Psoas muscle (tissue), 8 donors: ENCODE results near the gene BTBD9. TPM values are rescaled to one million over a fixed set of nuclear protein-coding genes. Genes with fewer than 3 reads are reported as not detected.

Experiments used
- ATAC-seq, 4 donors: fragments of 200-7000 bp; cut with Tn5 transposase; one replicate each; pipeline ENCODE4 v1.9.1; 2020; ENCODE audit warnings: moderate library complexity in 3 of 4, mild to moderate bottlenecking in 2 of 4
- DNase-seq, 2 donors: peaks; one replicate each; pipeline ENCODE4 v3.0.0-alpha.2; 2020
- H3K27ac ChIP-seq: fragments of 200-600 bp; one replicate; pipeline ENCODE4 v1.8.0; 2022
- H3K27me3 ChIP-seq, 3 donors: fragments of 200-600 bp in 1 of 3; one replicate each; pipeline versions ENCODE4 v1.6.1 to v1.8.0; 2013 to 2022; ENCODE audit warnings: low read length in 2 of 3, mild to moderate bottlenecking in 2 of 3, moderate library complexity in 1 of 3; ENCODE audit not compliant: insufficient read depth in 3 of 3
- H3K36me3 ChIP-seq, 2 donors: fragments of 200-600 bp in 1 of 2; one replicate each; pipeline versions ENCODE4 v1.6.1 to v1.8.0; 2013 to 2022; ENCODE audit warnings: low read depth in 1 of 2, mild to moderate bottlenecking in 1 of 2, moderate library complexity in 1 of 2; ENCODE audit not compliant: insufficient read depth in 1 of 2
- H3K4me1 ChIP-seq: fragments of 200-600 bp; one replicate; pipeline ENCODE4 v1.8.0; 2022
- H3K4me3 ChIP-seq: fragments of 200-600 bp; one replicate; pipeline ENCODE4 v1.8.0; 2022; ENCODE audit warnings: mild to moderate bottlenecking
- H3K9me3 ChIP-seq: fragments of 200-600 bp; one replicate; pipeline ENCODE4 v1.8.0; 2022
- CTCF ChIP-seq: fragments of 200-600 bp; IDR thresholded peaks from one replicate; pipeline ENCODE4 v1.8.0; 2022; ENCODE audit warnings: antibody characterized with exemption
- WGBS, 3 donors: extraction: QIAGEN DNeasy Blood & Tissue Kit; methylation state at CpG; one replicate each; pipeline versions ENCODE4 v1.1.6 to v1.1.7; 2013; 5-methylcytosine and 5-hydroxymethylcytosine counted together
- intact Hi-C, 2 donors: fragments of 100-400 bp; cut with DNase I; formaldehyde crosslinking; loops; one replicate each; pipeline versions ENCODE4 v1.11.0 to v1.14.2; 2022
- polyA plus RNA-seq, 3 donors: library from polyadenylated mRNA; stranded (reverse); fragments of 200-250 nt; gene quantifications; one replicate each; pipeline ENCODE4 v1.2.3, GENCODE V29; 2013
- total RNA-seq, 4 donors: library from RNA; stranded (reverse); fragmentation: NEBNext Ultra II Directional in 2 of 4; extraction: Animal tissue kit (Norgen Biotek cat#: 25700) in 2 of 4; gene quantifications; one replicate each; pipeline versions ENCODE4 v1.2.1 to v1.2.4, GENCODE V29; 2021 to 2023
- donor health status: healthy with polysubstance abuse.
- donor health status: DM: no; HTN: no; CAD: no; lungs with moderate emphysema.
- donor health status: Bipolar disorder and iron deficiency.
- donor health status: healthy.
- donor health status: DM: yes; HTN: yes; CAD: no.
- donor health status: DM: no; HTN: no; CAD: no.
- donor health status: DM: no; HTN: no; CAD: no.
- donor health status: DM: yes; HTN: yes; CAD: no.

BTBD9 gene
- total and polyA plus RNA-seq, 7 donors = 2.3 to 10.9 (median 8.4) TPM

- ATAC-seq (no peak), DNase-seq (no peak)
- Histone ChIP-seq H3K9me3 (no peaks in the 10 kb centered on the region), H3K36me3 (peaks cover 0 to 5% of the 10 kb centered on the region in 2 donors), H3K4me1 (no peaks in the 10 kb centered on the region), H3K27ac (no peak overlapping the region), H3K27me3 (no peaks in the 10 kb centered on the region), H3K4me3 (no peak overlapping the region)
- WGBS, 3 donors = 84 to 92% (median 91%) methylated on average over 11 of the region's 11 CpGs
- intact Hi-C loops = no loop called here
- no peak for TF ChIP-seq CTCF
Observed at GRCh38 chr6:38173909-38174308, 465.8 kb downstream of the BTBD9 start.

GRCh38 chr6:38172739-38173410, 466.9 kb downstream of the BTBD9 start:
- intact Hi-C loops = no loop called here
- Histone ChIP-seq H3K36me3 (peaks cover 0 to 5% of the 10 kb centered on the region in 2 donors), H3K27ac (no peak overlapping the region), H3K9me3 (no peaks in the 10 kb centered on the region), H3K27me3 (no peaks in the 10 kb centered on the region), H3K4me1 (no peaks in the 10 kb centered on the region), H3K4me3 (no peak overlapping the region)
- ATAC-seq = no peak
- no peak for DNase-seq
- no peak for TF ChIP-seq CTCF
- WGBS, 3 donors = 80 to 82% (median 80%) methylated on average over 15 of the region's 15 CpGs

GRCh38 chr6:38171997-38172738, 467.6 kb downstream of the BTBD9 start:
- no peak for DNase-seq
- 82 to 88% (median 84%) methylated on average over 13 of the region's 13 CpGs for WGBS, 3 donors

GRCh38 chr6:38170666-38171355, 468.9 kb downstream of the BTBD9 start:
- TF ChIP-seq CTCF = no peak
- intact Hi-C loops = no loop called here
- 80 to 86% (median 82%) methylated on average over 14 of the region's 14 CpGs for WGBS, 3 donors
- DNase-seq = no peak
- H3K36me3 ChIP-seq = peaks cover 0 to 5% of the 10 kb centered on the region in 2 donors
- no peak overlapping the region for H3K4me3 ChIP-seq
- no peaks in the 10 kb centered on the region for H3K9me3 ChIP-seq
- H3K27me3 ChIP-seq = no peaks in the 10 kb centered on the region
- no peaks in the 10 kb centered on the region for H3K4me1 ChIP-seq
- no peak for ATAC-seq
- H3K27ac ChIP-seq = no peak overlapping the region

More at GRCh38 chr6:38171997-38172738, 467.6 kb downstream of the BTBD9 start:
- H3K4me1 ChIP-seq = no peaks in the 10 kb centered on the region
- no peak for TF ChIP-seq CTCF
- no peak for ATAC-seq
- peaks cover 0 to 5% of the 10 kb centered on the region in 2 donors for H3K36me3 ChIP-seq
- no peak overlapping the region for H3K27ac ChIP-seq
- no peaks in the 10 kb centered on the region for H3K27me3 ChIP-seq
- intact Hi-C loops = no loop called here
- H3K4me3 ChIP-seq = no peak overlapping the region
- no peaks in the 10 kb centered on the region for H3K9me3 ChIP-seq
